Caco-2 (cell line): ENCODE measurements around the gene TAMALIN. TPM values are rescaled to one million over a fixed set of nuclear protein-coding genes. Genes with fewer than 3 reads are reported as not detected.

ENCODE experiments used
- BruUV-seq: library from RNA; stranded (reverse); fragments of 400-500 nt; replicated peaks from 2 replicates; lab custom pipeline; 2021; lab: Mats Ljungman, UMichigan
- CTCF ChIA-PET: fragments of 300-600 bp; sonication (Branson Sonifier 250); formaldehyde crosslinking; loops from one replicate; lab custom pipeline; 2022; ENCODE audit warnings: antibody characterized with exemption; lab: Charles Lee
- POLR2A ChIA-PET: fragments of 300-600 bp; sonication (Branson Sonifier 250); formaldehyde crosslinking; loops from one replicate; lab custom pipeline; 2022; ENCODE audit warnings: antibody characterized with exemption; lab: Charles Lee
- DNase-seq, 2 experiments: peaks; one replicate each; pipeline versions ENCODE4 v3.0.0 to v3.0.0-alpha.2; 2020 to 2022
- H3K27me3 ChIP-seq: replicated peaks from 2 replicates; pipeline ENCODE4 v1.6.0; 2011; ENCODE audit warnings: low read length; ENCODE audit not compliant: control insufficient read depth, insufficient read depth
- H3K36me3 ChIP-seq: 2 replicates; pipeline ENCODE4 v1.5.1; 2011; ENCODE audit warnings: low read length; ENCODE audit not compliant: control insufficient read depth, insufficient read depth
- H3K4me1 ChIP-seq: fragments of 250-450 bp; sonication (Bioruptor Pico); 2 replicates; pipeline ENCODE4 v1.5.1; 2020; ENCODE audit warnings: mild to moderate bottlenecking
- H3K4me3 ChIP-seq: 2 replicates; pipeline ENCODE4 v1.5.1; 2011; ENCODE audit warnings: low read depth, mild to moderate bottlenecking, control low read depth, low read length
- H3K9me3 ChIP-seq: fragments of 250-450 bp; sonication (Bioruptor Pico); 2 replicates; pipeline ENCODE4 v1.5.1; 2020; ENCODE audit warnings: mild to moderate bottlenecking, moderate library complexity
- H3K27ac Mint-ChIP-seq: one replicate; pipeline ENCODE4 v1.8.0; 2022; ENCODE audit warnings: mixed read lengths; ENCODE audit not compliant: unreplicated experiment
- H3K27me3 Mint-ChIP-seq: one replicate; pipeline ENCODE4 v1.8.0; 2022; ENCODE audit warnings: mixed read lengths; ENCODE audit not compliant: insufficient read depth, unreplicated experiment
- H3K36me3 Mint-ChIP-seq: one replicate; pipeline ENCODE4 v1.8.0; 2022; ENCODE audit warnings: mild to moderate bottlenecking, mixed read lengths; ENCODE audit not compliant: insufficient read depth, unreplicated experiment
- H3K4me1 Mint-ChIP-seq: one replicate; pipeline ENCODE4 v1.8.0; 2022; ENCODE audit warnings: low read depth, mixed read lengths; ENCODE audit not compliant: unreplicated experiment
- H3K4me3 Mint-ChIP-seq: one replicate; pipeline ENCODE4 v1.8.0; 2022; ENCODE audit warnings: mild to moderate bottlenecking, moderate library complexity, mixed read lengths; ENCODE audit not compliant: unreplicated experiment
- H3K9me3 Mint-ChIP-seq: one replicate; pipeline ENCODE4 v1.8.0; 2022; ENCODE audit warnings: mixed read lengths; ENCODE audit not compliant: unreplicated experiment
- intact Hi-C: fragments of 100-400 bp; cut with micrococcal nuclease; formaldehyde crosslinking; loops from one replicate; pipeline ENCODE4 v1.10.0; 2022; ENCODE audit not compliant: unreplicated experiment
- total RNA-seq: library from RNA; stranded (reverse); gene quantifications from 2 replicates; pipeline ENCODE4 v1.2.3, GENCODE V29; 2022
- TF ChIP-seq, protein P1 (sequence below), 2 experiments: fragments of 200-600 bp in 1 of 2; IDR thresholded peaks; 1 replicate in 1 of 2; 2 replicates in 1 of 2; pipeline versions ENCODE4 v1.5.1 to v1.8.0; 2011 to 2022; ENCODE audit warnings: antibody characterized with exemption in 1 of 2, control low read depth in 1 of 2, inconsistent platforms in 1 of 2, low read depth in 1 of 2, low read length in 1 of 2, mild to moderate bottlenecking in 1 of 2, moderate library complexity in 1 of 2; ENCODE audit not compliant: insufficient read depth in 1 of 2, severe bottlenecking in 1 of 2, unreplicated experiment in 1 of 2

The TAMALIN gene
- total RNA-seq, 1 experiment from 2014 or later: 4.1 TPM

DNA sequence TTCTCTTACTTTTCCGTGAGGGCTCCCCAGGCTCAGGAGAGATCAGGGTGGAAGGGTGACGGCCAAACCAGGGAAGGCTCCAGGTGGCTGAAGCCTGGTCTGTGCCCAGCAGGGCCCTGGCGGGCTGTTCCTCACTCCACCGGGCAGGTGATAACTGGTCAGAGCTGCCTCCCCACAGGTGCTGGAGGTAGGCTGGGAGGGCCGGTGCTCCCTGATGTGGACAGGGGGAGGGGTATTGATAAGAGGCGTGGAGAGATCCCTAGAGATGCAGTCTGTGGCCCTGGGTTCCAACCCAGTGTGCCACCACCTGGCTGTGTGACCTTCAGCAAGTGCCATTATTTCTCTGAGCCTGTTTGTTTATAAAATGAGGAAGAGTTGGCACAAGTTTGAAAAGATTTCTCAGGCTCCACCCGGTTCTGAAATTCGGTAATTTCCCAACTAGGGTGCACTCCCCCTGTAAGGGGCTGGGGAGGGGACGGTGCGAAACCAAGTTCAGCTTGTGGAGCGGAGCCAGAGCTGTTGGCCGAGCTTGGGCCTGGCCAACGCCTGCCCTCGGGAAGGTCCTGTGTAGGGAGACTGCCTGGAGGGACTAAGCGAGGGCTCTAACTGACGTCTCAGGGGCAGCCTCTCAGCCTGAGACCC is 43.5 kb downstream of the TAMALIN start:
- Mint-ChIP-seq H3K9me3 (no peaks in the 10 kb centered on the region), H3K27me3 (no peaks in the 10 kb centered on the region), H3K36me3 (peaks cover 48% of the 10 kb centered on the region), H3K4me3 (peak overlapping the region; percentile 84), H3K4me1 (peaks cover 22% of the 10 kb centered on the region), H3K27ac (peak overlapping the region; percentile 68)
- H3K4me1 ChIP-seq: peaks cover 29% of the 10 kb centered on the region
- peak; percentile 60 to 67 for DNase-seq
- H3K27me3 ChIP-seq: no peaks in the 10 kb centered on the region
- peak overlapping the region; percentile 60 for H3K4me3 ChIP-seq
- H3K36me3 ChIP-seq: 0 out of 2 replicates have a peak, but pooled peaks cover 2% of the 10 kb centered on the region
- TF ChIP-seq, protein P1, sequence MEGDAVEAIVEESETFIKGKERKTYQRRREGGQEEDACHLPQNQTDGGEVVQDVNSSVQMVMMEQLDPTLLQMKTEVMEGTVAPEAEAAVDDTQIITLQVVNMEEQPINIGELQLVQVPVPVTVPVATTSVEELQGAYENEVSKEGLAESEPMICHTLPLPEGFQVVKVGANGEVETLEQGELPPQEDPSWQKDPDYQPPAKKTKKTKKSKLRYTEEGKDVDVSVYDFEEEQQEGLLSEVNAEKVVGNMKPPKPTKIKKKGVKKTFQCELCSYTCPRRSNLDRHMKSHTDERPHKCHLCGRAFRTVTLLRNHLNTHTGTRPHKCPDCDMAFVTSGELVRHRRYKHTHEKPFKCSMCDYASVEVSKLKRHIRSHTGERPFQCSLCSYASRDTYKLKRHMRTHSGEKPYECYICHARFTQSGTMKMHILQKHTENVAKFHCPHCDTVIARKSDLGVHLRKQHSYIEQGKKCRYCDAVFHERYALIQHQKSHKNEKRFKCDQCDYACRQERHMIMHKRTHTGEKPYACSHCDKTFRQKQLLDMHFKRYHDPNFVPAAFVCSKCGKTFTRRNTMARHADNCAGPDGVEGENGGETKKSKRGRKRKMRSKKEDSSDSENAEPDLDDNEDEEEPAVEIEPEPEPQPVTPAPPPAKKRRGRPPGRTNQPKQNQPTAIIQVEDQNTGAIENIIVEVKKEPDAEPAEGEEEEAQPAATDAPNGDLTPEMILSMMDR (IDR thresholded peaks at IDR 0.05; ENCODE audit: insufficient read depth in 1 of 2, low read depth in 1 of 2, low read length in 1 of 2, severe bottlenecking in 1 of 2, unreplicated experiment in 1 of 2): no peak
- intact Hi-C loops: loop anchor here (1.0 to 5.0 kb wide), 2 partner anchors 13 to 877 kb away; no protein-coding TSS in a partner anchor
- POLR2A ChIA-PET: interaction anchor here (0.5 to 2.5 kb wide), 12 partner anchors 10 to 98 kb away, joined by 3 to 88 read pairs (median 6); partner anchors contain the start of gene ATG101
- BruUV-seq: TSS peak; percentile 89
- no peaks in the 10 kb centered on the region for H3K9me3 ChIP-seq
- CTCF ChIA-PET: interaction anchor here (1.0 to 3.9 kb wide), 7 partner anchors 13 to 58 kb away, joined by 3 to 56 read pairs (median 5); no protein-coding TSS in a partner anchor

DNA sequence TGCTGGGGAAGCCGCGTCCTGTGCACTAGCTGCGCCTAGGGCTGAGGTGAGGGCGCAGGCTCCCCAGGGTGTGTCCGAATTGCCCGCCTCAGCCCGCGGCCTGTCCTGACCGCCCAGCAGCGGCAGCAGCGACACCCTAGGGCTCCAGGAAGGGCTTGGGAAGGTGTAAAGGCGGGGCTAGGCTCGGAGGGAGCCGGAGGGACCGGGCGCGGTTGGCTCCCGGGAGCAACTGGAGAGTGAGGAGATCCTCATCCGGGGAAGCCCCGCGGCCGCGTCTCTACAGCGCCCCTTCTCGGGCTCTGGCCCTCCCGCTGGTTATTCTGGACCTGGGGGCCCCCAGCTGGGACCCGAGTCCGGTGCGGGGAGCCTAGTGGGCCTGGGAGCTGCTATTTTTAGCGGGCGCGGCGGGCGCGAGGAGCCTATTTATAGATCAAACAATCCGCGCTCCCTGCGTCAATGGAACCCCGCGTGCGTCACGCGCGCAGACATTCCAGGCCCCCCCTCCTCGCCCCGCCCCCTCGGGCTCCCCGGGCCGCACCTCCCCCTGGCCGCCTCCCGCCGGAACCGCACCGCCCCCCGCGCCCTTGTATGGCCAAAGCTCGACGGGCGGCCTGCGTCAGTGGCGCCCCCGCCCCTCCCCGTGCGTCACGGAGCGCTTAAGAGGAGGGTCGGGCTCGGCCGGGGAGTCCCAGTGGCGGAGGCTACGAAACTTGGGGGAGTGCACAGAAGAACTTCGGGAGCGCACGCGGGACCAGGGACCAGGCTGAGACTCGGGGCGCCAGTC is 44.2 kb downstream of the TAMALIN start, which contains the start of gene NR4A1:
Gene NR4A1 (plus strand): TSS at position 685 of the 784 bp plus-strand sequence. CDS start 2,887 bp downstream, outside the sequence.
- TF ChIP-seq, protein P1 (IDR thresholded peaks at IDR 0.05; ENCODE audit: insufficient read depth in 1 of 2, low read depth in 1 of 2, low read length in 1 of 2, severe bottlenecking in 1 of 2, unreplicated experiment in 1 of 2): peak in 1 of 2 experiments; percentile 46
- Histone ChIP-seq H3K4me1 (peaks cover 23% of the 10 kb centered on the region), H3K27me3 (no peaks in the 10 kb centered on the region), H3K36me3 (0 out of 2 replicates have a peak, but pooled peaks cover 2% of the 10 kb centered on the region), H3K9me3 (no peaks in the 10 kb centered on the region), H3K4me3 (peak within 1 kb of the TSS; percentile 60)
- H3K27ac Mint-ChIP-seq: peak within 1 kb of the TSS; percentile 68
- no peaks in the 10 kb centered on the region for H3K9me3 Mint-ChIP-seq
- DNase-seq: peak; percentile 97 to 99
- H3K27me3 Mint-ChIP-seq: no peaks in the 10 kb centered on the region
- intact Hi-C loops: loop anchor here (1.0 to 5.0 kb wide), 6 partner anchors 14 to 876 kb away; partner anchors contain the start of gene ATG101
- peaks cover 22% of the 10 kb centered on the region for H3K4me1 Mint-ChIP-seq
- ChIA-PET CTCF (interaction anchor here (0.6 to 3.9 kb wide), 15 partner anchors 11 to 74 kb away, joined by 3 to 56 read pairs (median 4); partner anchors contain the start of gene ATG101), POLR2A (interaction anchor here (0.5 to 2.5 kb wide), 20 partner anchors 9 to 1130 kb away, joined by 3 to 88 read pairs (median 6); partner anchors contain the start of genes ATG101 and CSAD)
- H3K4me3 Mint-ChIP-seq: peak within 1 kb of the TSS; percentile 84
- BruUV-seq: no TSS peak
- peaks cover 42% of the 10 kb centered on the region for H3K36me3 Mint-ChIP-seq
